ENCODE data around the gene GABRR2.

GRCh38 chr6:89212472-89212871 lies 102.6 kb downstream of the GABRR2 start:
- TF ChIP-seq CTCF (IDR thresholded peaks at IDR 0.05; ENCODE audit: poor library complexity) (no peak), EZH2 (IDR thresholded peaks at IDR 0.05; ENCODE audit: borderline replicate concordance) (no peak)
